HG02852 (cell line): ENCODE measurements around the gene OLAH.

Experiments
- ATAC-seq: cut with Tn5 transposase; IDR thresholded peaks from one replicate; pipeline ENCODE4 v1.9.1; 2021; ENCODE audit warnings: mild to moderate bottlenecking, moderate library complexity; ENCODE audit not compliant: unreplicated experiment

The OLAH gene

DNA sequence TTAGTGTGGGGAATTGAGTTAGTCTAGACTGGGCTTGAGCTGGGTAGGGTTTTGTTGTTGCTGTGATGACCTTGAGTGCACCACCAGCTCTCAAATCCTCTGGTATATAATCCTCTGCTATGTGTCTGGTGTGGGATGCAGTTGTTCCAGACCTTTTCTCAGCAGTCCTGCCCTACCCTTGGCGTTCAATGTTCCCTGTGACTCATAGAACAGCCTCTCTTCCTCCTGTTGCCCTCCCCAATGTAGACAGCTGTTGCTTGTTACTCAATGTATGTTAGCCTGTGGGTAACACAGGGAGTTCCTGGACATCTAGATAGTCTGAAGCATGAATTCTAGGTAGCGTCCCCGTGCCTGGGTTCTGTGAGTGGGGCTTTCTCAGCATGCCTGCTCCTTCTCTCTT is 25.1 kb downstream of the OLAH start:
- ATAC-seq, result no peak

DNA sequence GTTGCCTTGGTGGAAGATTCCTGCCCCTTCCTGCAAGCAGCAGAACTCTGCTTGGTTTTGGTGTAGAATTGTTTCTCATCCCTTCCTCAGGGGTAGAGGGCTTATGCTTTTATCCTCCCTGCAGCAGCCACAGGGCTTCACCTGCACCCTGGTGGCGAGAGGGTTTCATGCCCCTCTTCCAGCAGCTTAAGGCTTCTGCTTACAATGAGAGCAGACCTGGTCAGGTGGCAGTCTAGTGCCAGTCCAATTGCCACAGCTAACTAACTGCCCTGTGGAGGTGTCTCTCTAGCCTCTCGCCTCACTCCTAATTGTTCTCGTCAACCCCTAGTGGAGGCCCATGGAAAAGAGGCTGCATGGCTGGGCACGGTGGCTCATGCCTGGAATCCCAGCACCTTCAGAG is 25.5 kb downstream of the OLAH start:
- no peak for ATAC-seq

- no peak for ATAC-seq
Observed at GRCh38 chr10:15072358-15072757, 28.6 kb downstream of the OLAH start.

DNA sequence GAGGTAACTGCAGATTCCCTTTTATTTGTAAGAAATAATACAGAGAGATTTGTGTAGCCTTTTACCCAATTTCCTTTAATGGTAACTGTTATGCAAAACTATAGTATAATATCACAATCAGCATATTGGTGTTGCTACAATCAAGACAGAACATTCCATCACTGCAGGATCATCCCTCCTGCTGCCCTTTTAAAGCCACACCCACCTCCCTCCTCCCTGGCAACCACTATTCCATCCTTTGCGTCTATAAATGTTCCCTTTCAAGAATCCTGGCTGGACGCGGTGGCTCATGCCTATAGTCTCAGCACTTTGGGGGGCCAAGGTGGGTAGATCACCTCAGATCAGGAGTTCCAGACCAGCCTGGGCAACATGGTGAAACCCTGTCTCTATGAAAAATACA is 31.7 kb downstream of the OLAH start:
- no peak for ATAC-seq

GRCh38 chr10:15083674-15084501 is 40.1 kb downstream of the OLAH start:
- ATAC-seq, result no peak

- no peak for ATAC-seq
Observed at GRCh38 chr10:15084502-15084922, 40.8 kb downstream of the OLAH start.

DNA sequence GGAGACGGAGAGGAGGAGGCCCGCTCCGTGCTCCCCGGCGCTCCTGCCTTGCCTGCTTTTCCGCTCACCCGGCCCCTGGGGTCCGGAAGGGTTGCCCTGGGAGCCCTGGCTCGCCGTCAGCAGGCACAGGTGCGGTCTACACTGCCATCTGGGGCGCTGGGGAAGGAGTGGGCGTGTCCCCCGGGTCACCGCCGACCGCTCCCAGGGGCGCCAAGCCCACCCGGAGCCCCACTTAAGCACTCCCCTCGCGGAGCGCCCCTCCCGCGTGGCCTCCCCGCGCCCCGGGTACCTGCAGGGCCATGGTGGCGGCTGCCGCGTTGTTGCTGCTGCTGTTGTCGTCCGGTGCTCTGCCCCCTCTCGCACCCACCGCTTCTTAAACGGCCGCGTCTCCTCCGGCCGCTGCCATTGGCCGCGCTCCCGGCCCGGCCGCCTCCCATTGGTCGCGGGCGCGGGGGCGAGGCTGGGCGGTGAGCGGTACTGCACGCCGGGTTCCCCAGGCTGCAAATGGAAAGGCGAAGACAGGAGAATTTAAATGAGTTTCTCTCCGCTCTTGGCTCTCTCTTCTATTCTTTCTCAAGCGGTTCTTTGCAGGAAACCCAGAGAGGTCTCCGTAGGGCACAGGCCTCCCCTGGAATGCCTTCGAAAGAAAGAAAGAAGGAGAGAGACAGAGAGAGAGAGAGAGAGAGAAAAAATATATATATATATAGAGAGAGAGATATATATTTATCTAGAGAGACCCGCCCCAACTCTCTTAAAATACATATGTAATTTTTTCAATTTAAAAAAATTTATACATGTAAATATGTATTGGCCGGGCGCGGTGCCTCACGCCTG is 44.9 kb downstream of the OLAH start, which contains the start of gene ACBD7:
TSS of gene ACBD7 (minus strand) at position 349 of the 834 bp plus-strand sequence. CDS start at position 301, 48 bp downstream.
- peak; percentile 100 for ATAC-seq

DNA sequence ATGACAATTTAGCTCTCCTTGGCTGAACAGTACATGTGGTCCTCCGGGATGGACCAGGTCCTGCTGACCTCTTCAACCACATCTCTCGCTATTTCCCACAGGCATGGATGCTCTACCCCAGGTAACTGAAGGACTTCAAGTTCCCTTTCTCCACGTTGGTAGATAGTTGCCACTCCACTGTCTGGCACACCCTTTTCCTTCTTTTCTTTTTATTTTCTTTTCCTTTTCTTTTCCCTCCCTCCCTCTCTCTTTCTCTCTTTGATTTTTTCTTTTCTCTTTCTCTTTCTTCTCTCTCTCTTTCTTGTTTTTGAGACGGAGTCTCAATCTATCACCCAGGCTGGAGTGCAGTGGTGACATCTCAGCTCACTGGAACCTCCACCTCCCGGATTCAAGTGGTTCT is 47.7 kb downstream of the OLAH start:
- ATAC-seq, result no peak

- ATAC-seq, result no peak
Observed at GRCh38 chr10:15092855-15093408, 49.2 kb downstream of the OLAH start.

GRCh38 chr10:15096661-15097010 is 52.9 kb downstream of the OLAH start:
- peak; percentile 16 for ATAC-seq

- ATAC-seq, result peak; percentile 82
Observed at GRCh38 chr10:15097011-15097812, 53.5 kb downstream of the OLAH start, which contains the start of gene RPP38. RPP38 (plus strand) TSS chr10:15097355; CDS start chr10:15103315, 5,960 bp downstream.

DNA sequence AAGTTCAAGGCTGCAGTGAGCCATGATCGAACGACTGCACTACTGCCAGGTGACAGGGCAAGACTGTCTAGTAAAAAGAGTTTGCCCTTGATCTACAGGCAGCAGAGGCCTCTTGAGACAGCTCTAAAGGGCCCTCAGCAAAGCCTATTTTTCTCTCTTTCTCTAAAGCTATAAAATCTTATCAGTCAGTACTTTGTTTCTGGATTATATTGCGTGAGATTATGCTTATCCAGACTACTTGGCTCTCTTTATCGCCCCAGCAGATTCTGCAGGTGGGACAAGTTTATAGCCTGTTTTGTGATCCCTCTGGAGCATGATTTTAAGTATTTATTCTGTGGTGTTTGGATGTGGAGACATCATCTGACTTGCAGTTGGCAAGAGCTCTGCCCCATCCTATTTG is 56.1 kb downstream of the OLAH start:
- ATAC-seq, result no peak

- no peak for ATAC-seq
Observed at GRCh38 chr10:15103513-15103912, 59.8 kb downstream of the OLAH start.

- ATAC-seq, result peak; percentile 90
Observed at GRCh38 chr10:15106352-15107013, 62.7 kb downstream of the OLAH start.

GRCh38 chr10:15112657-15113056 is 68.9 kb downstream of the OLAH start:
- ATAC-seq, result no peak

GRCh38 chr10:15113766-15114165 is 70.0 kb downstream of the OLAH start:
- ATAC-seq, result no peak

GRCh38 chr10:15116225-15116624 is 72.5 kb downstream of the OLAH start:
- no peak for ATAC-seq

DNA sequence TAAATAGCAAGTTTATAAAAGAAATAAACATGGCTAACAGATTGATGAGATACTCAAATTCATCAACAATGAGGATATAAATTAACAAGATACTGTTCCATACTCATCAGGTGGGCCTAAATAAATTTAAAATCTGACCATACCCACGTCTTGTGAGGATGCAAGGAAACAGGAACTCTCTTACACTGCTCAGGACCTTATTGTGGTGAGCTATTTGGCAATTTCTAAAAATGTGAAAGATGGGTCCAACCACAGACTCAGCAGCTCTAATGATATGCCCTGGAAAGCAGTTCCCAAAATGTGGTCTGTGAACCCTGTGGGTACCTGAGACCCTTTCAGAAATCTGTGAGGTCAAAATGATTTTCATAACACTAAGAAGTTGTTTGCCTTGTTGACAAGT is 74.9 kb downstream of the OLAH start:
- no peak for ATAC-seq

GRCh38 chr10:15120523-15120922 is 76.8 kb downstream of the OLAH start:
- ATAC-seq, result no peak

DNA sequence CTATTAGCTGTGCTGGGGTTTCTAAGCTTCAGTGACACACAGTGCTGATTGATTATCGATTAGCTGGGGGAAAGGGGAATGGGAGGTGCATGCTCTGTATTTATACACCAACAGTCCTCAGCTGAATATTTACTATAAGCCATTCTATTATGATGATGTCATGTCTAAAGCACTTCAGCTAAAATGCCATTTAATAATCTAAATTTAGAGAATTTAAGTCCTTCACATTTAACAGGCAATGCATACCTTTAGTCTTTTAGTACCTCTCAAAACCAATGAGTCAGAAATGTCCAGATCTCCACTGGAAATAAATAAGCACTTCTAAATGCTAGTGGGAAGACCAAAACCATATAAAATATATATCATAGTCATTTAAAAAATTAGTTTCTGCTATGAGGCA is 78.0 kb downstream of the OLAH start:
- no peak for ATAC-seq
